Esophagus squamous epithelium (tissue), 5 donors: ENCODE data around the gene CTXND1. TPM values are rescaled to one million over a fixed set of nuclear protein-coding genes. Genes with fewer than 3 reads are reported as not detected.

Source experiments
- DNase-seq: peaks from one replicate; lab custom pipeline; 2025; lab: John Stamatoyannopoulos, UW
- H3K27ac ChIP-seq, 4 donors: fragments of 200-600 bp; sonication (generic); one replicate each; pipeline ENCODE4 v1.5.1; 2016 to 2019; ENCODE audit warnings: mild to moderate bottlenecking in 1 of 4
- H3K27me3 ChIP-seq, 4 donors: fragments of 200-600 bp; sonication (generic); 1 replicate in 3 of 4; 2 replicates in 1 of 4; pipeline versions ENCODE4 v1.5.1 to v1.6.0; 2017 to 2021; ENCODE audit warnings: antibody characterized with exemption in 1 of 4
- H3K36me3 ChIP-seq, 3 donors: fragments of 200-600 bp; sonication (generic); one replicate each; pipeline ENCODE4 v1.5.1; 2016 to 2019
- H3K4me1 ChIP-seq, 3 donors: fragments of 200-600 bp; sonication (generic); one replicate each; pipeline ENCODE4 v1.5.1; 2017 to 2019
- H3K4me3 ChIP-seq, 4 donors: fragments of 200-600 bp; sonication (generic); 1 replicate in 3 of 4; 2 replicates in 1 of 4; pipeline ENCODE4 v1.5.1; 2016 to 2019; ENCODE audit warnings: mild to moderate bottlenecking in 2 of 4, moderate library complexity in 1 of 4
- H3K9me3 ChIP-seq, 3 donors: fragments of 200-600 bp; sonication (generic); one replicate each; pipeline ENCODE4 v1.5.1; 2016 to 2019
- CTCF ChIP-seq, 6 experiments: fragments of 450-650 bp in 4 of 6; fragments of 200-600 bp in 2 of 6; sonication (generic) in 2 of 6; IDR thresholded peaks; one replicate each; pipeline ENCODE4 v1.5.1; 2016 to 2019; ENCODE audit warnings: antibody characterized with exemption in 6 of 6, mild to moderate bottlenecking in 4 of 6, moderate library complexity in 4 of 6
- POLR2A ChIP-seq, 4 donors: fragments of 450-650 bp; IDR thresholded peaks; one replicate each; pipeline ENCODE4 v1.6.1; 2017; ENCODE audit warnings: antibody characterized with exemption in 4 of 4, mild to moderate bottlenecking in 4 of 4, moderate library complexity in 3 of 4
- WGBS, 2 donors: methylation state at CpG; one replicate each; pipeline ENCODE4 v1.1.5; 2018; 5-methylcytosine and 5-hydroxymethylcytosine counted together
- intact Hi-C: fragments of 100-400 bp; cut with DNase I; formaldehyde crosslinking; loops from one replicate; pipeline ENCODE4 v1.15.0; 2022
- total RNA-seq, 4 donors: library from RNA; depleted of rRNA; stranded (reverse); fragments of >200 nt; gene quantifications; one replicate each; pipeline ENCODE4 v1.1.0, GENCODE V29; 2016
- donor health status: DM: yes; HTN: yes; CAD: no.

The CTXND1 gene
- total RNA-seq, 4 donors from 2014 or later, result not detected

- no peaks in the 10 kb centered on the region for H3K9me3 ChIP-seq
- H3K27me3 ChIP-seq, result no peaks in the 10 kb centered on the region
- no peak for TF ChIP-seq CTCF (IDR thresholded peaks at IDR 0.05)
- TF ChIP-seq POLR2A (IDR thresholded peaks at IDR 0.05), result no peak
- H3K4me3 ChIP-seq, result peak overlapping the region in 2 of 4 donors; percentile 80 to 81
- DNase-seq, result no peak
- peaks cover 8 to 29% (median 8%) of the 10 kb centered on the region in 3 donors for H3K4me1 ChIP-seq
- H3K27ac ChIP-seq, result peak overlapping the region in 2 of 4 donors; percentile 89 to 92
- WGBS, 2 donors, result 50 to 63% methylated on average over 1 to 3 of the region's 4 CpGs
- peaks cover 0 to 16% (median 0%) of the 10 kb centered on the region in 3 donors for H3K36me3 ChIP-seq
- intact Hi-C loops, result no loop called here
These were observed 98.1 kb downstream of the CTXND1 start for GRCh38 chr15:80153900-80154299.

GRCh38 chr15:80152896-80153876 is 98.8 kb downstream of the CTXND1 start, which contains the start of gene FAH:
Gene FAH, plus strand, starts transcription at chr15:80152999. Its CDS starts 56 bp downstream, at chr15:80153055.
- DNase-seq, result no peak
- WGBS, 2 donors, result 2 to 5% methylated on average over 20 to 21 of the region's 45 CpGs
- intact Hi-C loops, result no loop called here

GRCh38 chr15:80152180-80152895 is 99.7 kb downstream of the CTXND1 start:
- peaks cover 0 to under 1% (median 0%) of the 10 kb centered on the region in 3 donors for H3K36me3 ChIP-seq
- no peaks in the 10 kb centered on the region for H3K9me3 ChIP-seq
- intact Hi-C loops, result no loop called here
- DNase-seq, result peak; percentile 82
- H3K27me3 ChIP-seq, result no peaks in the 10 kb centered on the region
- H3K4me3 ChIP-seq, result peak overlapping the region; percentile 45 to 88 (median 80)
- TF ChIP-seq POLR2A (IDR thresholded peaks at IDR 0.05), result no peak
- no peak for TF ChIP-seq CTCF (IDR thresholded peaks at IDR 0.05)
- H3K27ac ChIP-seq, result peak overlapping the region; percentile 64 to 94 (median 90)
- 0% methylated on average over 4 to 7 of the region's 41 CpGs for WGBS, 2 donors
- peaks cover 8 to 29% (median 8%) of the 10 kb centered on the region in 3 donors for H3K4me1 ChIP-seq

More at GRCh38 chr15:80152896-80153876, 98.8 kb downstream of the CTXND1 start, which contains the start of gene FAH:
- Histone ChIP-seq H3K4me3 (peak within 1 kb of the TSS; percentile 45 to 88 (median 80)), H3K36me3 (peaks cover 0 to 9% (median 0%) of the 10 kb centered on the region in 3 donors), H3K27ac (peak within 1 kb of the TSS; percentile 64 to 94 (median 90)), H3K4me1 (peaks cover 8 to 29% (median 8%) of the 10 kb centered on the region in 3 donors), H3K27me3 (no peaks in the 10 kb centered on the region), H3K9me3 (no peaks in the 10 kb centered on the region)
- TF ChIP-seq CTCF (IDR thresholded peaks at IDR 0.05) (no peak), POLR2A (IDR thresholded peaks at IDR 0.05) (peak in 1 of 4 donors; percentile 24)

GRCh38 chr15:80151576-80151975 is 100.4 kb downstream of the CTXND1 start:
- H3K27me3 ChIP-seq, result no peaks in the 10 kb centered on the region
- WGBS, 2 donors, result 64 to 69% methylated on average over 3 of the region's 3 CpGs
- H3K4me3 ChIP-seq, result no peak overlapping the region
- no peak for TF ChIP-seq CTCF (IDR thresholded peaks at IDR 0.05)
- no peak for TF ChIP-seq POLR2A (IDR thresholded peaks at IDR 0.05)
- no peak for DNase-seq
- no peaks in the 10 kb centered on the region for H3K36me3 ChIP-seq
- H3K4me1 ChIP-seq, result peaks cover 8 to 29% (median 8%) of the 10 kb centered on the region in 3 donors
- peak overlapping the region in 2 of 4 donors; percentile 89 to 92 for H3K27ac ChIP-seq
- H3K9me3 ChIP-seq, result no peaks in the 10 kb centered on the region
- intact Hi-C loops, result no loop called here
